Stimulated activated CD8-positive, alpha-beta memory T cell treated with anti-CD3 and anti-CD28 coated beads, Interleukin-2, amount 100 ng/mL, for 48 hours (primary cell): ENCODE data around the gene PDCD6IP.

Experiments
- DNase-seq, 2 donors: peaks; one replicate each; pipeline ENCODE4 v3.0.0-alpha.2; 2020; ENCODE audit warnings: low read depth in 2 of 2

PDCD6IP gene

DNA sequence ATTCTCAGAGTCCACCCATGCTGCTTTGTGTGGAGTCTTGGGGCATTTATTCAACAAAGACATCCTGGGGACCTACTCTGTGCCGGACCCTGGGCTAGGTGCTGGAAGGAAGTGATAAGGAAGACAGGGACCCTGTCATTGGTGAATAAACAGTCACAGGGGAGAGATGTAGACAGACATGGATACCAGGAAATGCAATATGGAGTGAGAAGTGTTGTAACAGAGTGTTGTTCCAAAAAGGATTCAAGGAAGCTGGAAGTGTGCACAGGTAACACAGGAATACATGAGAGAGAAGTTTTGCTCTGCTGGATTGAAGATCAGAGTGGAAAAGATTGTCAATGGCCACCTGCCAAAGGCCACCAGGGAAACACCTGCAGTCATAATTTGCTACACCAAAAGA, 89.0 kb downstream of the PDCD6IP start:
- DNase-seq = no peak

DNA sequence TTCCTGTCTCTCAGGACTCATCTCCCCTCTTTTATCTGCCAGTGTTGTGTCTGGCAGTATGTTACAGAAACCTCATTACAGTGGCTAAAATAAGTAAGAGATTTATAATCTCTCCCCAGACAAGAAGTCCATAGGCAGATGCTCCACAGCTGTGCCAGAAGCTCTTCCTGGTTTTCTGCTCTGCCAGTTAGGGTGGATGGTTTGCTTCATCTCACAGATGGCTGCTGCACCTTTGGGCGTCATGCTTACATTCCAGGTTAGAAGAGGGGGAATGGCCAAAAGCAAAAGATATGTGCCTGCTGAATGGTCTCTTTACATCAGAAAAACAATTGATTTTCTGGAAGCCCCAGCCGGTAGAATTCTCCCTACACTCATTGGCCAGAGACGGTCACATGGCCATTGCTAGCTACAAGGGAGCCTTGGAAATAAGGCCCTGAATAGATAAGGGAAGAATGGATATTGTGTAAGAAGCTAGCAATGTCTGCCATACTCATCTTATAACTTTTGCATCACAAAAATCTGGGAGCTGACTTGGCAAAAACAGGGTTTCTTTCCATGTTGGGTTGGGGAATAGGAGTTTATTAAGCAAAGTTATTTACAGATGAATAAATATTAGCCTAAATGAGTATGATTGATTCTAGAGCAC, 91.1 kb downstream of the PDCD6IP start:
- no peak for DNase-seq

DNA sequence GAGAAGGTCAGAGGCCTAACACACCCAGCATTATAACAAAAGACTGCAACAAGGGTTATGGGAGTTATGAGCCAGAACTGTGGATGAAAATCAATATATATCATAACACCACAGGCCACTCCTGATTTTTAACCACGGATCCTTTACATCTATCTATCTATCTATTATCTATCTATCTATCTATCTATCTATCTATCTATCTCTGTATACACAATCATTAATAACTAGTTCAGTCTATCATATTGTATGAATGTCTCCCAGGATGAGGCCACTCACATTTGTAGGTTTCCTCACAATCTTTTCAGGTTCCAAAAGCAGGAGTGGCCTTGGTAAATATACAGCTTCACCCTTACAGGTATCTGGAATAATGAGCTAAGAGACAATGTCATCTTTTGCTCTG, 94.2 kb downstream of the PDCD6IP start:
- DNase-seq = no peak

DNA sequence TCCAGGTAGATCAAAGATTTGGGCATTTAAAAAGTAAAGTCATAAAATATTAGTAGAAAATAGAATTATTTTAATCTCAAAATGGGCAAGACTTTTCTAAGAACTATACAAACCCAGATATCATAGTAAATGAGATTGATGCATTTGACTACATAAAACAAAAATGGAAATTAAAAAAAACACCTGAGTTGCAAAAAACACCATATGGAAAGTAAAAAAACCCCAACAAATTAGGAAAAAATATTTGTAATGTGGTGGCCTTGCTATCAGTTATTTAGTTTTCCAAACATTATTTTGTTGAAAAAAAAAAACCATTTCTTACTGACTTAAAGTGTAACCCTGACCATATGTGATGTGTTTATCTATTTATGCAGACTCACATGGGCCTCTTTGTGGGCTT, 97.2 kb downstream of the PDCD6IP start:
- no peak for DNase-seq

DNA sequence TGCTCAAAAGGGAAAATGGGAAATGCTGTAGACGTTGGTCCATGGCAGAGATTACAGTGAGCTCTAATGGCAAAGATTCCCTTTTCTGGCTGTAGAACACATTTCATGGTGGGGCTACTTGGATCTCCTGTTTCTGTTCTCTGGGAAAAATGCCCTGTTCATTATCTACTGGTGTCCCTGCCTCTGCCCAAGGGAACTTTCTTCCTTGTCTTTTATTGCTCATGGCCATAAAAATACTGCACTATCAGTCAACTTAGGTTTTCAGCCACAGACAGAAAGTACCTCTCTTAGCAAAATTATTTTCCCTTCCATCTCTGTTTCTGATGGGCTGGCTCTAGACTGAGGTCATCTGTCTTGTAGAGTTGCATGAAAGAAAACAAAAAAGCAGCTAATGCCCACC, 98.9 kb downstream of the PDCD6IP start:
- no peak for DNase-seq

DNA sequence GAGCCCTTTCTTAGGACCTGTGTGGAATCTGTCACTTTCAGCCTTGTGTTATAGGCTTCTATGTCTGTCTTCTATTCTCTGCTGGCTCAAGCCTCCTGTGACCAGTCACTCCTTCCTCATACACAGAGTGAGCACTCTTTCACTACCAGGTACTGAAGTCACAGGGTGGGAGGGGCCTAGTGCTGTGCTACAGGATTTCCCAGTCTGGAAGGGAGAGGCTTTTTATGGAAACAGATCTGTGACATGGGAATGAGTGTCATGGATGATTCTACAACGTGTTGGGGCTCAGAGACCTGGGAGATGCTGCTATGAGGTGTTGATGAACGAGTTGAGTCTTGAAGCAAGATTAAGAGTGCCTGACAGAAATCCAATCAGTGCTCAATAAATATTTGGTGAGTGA, 100.5 kb downstream of the PDCD6IP start:
- no peak for DNase-seq

DNA sequence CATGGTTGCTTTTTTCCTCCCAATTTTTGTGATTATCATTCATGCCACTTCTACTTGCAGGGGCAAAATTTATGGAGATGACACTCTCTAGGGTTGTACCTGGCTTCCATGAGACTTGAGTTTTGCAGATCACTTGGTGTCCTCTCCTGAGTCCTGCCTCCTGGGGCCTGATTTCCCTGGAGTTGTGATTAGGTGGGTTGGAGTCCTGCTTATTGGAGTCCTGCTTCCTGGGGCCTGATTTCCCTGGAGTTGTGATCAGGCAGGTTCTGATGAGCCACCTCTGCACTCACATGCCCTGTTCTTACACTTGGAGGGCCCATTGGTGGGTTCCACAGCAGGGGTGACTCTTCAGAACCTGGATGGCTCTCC, 102.0 kb downstream of the PDCD6IP start:
- DNase-seq = no peak

DNA sequence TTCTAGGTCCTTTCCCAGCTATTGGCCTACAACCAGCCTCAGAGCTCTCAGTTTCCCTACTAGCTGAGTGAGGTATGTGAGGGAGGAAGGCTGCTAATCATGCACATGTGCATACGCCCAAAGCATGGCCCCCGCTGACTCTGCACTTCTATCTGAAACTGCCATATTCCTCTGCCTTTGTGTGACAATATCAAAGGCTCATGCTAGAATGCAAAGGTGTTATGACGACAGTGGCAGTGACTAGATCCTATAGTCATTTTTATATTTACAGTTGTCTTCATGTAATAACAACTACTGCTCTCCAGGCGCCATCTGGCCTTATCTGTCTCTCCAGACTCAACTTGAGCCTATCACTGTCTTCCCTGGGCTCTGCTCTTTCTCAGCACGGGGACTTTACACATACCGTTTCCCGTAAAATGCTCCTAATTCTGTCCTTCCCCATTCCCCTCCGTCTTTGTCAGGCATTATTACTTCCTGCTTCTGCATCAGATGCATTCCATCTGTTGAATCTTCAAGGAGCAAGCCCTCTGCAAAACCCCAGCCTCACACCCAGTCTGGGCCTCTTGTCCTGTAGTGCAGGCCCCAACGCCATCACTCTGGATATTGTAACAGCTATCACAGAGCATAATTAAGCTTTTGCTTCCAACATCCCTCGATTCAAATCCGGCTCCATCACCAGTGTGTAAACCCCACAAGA, 102.5 kb downstream of the PDCD6IP start:
- no peak for DNase-seq

DNA sequence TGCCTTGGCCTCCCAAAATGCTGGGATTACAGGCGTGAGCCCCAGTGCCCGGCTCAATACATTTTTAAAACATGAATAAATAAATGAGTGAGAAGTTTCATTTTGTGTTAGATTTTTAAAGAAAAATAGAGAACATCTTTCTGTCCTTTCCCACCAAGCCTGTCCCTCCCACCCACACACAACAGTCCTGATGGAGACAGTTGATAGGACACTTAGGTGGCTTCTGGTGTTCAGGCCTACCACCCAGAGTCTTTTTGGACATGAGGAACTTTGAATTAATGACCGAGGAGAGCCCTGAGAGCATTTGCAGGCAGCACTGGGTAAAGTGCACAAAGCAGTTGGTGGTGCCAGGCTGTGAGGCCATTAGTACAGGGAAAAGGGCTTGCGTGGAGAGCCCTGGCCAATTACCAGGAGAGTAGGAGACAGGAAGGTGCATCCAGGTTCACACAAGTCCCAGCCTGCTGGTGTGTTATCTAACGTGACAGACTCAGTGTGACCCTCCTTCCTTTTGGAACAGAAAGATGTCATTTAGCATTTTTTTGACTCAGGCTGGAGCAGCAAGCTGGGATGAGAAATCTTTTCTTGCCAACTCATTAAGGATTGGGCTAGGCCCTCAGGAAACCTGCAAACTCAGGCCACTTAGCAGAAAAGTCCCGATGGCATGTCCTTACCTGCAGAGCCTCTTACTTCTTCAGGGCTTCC, 103.6 kb downstream of the PDCD6IP start:
- no peak for DNase-seq

DNA sequence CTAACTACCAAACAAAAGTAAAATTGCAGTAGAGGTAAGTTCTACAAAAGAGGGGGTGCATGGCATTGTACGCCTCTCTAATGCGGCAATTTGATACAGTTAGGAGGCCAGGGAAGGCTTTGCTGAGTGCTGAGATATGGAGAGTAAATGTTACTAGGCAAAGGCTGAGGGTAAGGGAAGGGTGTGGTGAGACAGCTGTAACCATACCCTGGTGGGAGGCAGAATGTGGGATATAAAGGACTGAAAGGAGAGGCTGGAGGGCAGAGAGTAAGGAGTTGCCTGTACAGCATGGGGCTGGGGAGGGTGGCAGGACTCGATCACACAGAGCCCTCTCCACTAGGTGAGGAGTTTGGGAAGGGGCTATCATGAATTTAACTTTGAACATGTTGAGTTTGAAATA, 106.3 kb downstream of the PDCD6IP start:
- DNase-seq = no peak

DNA sequence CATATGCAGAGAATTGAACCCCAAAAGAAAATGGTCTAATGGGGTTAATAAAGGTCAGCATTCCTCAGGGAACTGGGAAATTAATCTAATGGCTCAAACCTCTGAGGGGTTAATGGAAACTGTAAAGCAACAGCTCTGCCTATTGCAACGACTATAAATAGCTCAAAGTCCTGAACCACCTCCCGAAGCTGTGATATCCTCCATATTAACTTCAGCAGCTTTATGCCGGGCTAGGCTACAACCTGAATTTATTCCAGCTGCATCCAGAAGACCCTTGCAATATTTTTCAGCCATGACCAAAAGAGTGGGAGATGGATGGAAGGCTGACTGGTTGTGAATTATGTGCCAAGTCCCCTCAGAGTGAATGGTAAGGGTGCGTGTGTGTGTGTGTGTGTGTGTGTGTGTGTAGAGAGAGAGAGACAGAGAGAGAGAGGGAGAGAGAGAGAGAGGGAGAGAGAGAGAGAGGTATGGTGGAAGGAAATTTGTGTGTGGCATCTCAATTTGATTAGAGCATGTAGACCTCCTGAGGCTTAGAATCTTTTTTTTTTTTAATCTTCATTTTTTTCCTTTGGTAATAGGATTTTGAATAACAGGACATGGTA, 109.9 kb downstream of the PDCD6IP start:
- no peak for DNase-seq

DNA sequence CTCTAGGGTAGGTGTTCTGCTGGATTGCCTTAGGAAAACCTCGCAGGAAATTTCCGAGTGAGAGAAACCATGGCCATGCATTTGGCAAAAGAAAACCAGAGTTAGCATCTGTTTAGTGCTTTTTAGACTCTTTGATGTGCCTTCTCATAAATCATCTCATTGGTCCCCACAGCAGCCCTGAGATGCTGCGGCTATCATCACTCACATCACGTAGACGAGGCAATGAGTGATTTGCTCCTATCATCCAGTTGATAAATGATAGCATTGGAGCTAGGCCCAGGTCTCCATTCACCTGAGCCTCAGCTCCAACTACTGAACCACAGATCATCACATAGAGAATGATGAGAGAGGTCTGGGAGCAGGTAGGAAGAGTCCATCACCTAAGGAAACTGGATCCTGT, 111.1 kb downstream of the PDCD6IP start:
- no peak for DNase-seq

DNA sequence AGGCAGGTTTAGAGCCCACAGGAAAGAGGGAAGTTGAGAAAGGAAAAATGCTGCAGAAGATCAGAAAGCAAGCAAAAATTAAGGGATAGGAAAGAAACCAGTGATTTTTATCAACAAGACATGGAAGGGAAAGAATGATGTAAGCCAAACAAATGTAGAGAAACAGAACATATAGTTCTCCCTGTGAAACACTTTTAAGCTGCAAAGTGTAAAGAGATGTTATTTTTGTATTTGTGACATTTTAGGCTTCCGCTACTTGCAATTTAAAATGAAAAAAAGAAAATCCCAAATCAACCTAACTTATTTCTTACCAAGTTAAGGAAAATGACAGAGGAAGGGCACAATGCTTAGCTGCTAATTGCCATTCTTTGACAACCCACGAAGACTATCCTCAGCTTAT, 111.6 kb downstream of the PDCD6IP start:
- DNase-seq = no peak

DNA sequence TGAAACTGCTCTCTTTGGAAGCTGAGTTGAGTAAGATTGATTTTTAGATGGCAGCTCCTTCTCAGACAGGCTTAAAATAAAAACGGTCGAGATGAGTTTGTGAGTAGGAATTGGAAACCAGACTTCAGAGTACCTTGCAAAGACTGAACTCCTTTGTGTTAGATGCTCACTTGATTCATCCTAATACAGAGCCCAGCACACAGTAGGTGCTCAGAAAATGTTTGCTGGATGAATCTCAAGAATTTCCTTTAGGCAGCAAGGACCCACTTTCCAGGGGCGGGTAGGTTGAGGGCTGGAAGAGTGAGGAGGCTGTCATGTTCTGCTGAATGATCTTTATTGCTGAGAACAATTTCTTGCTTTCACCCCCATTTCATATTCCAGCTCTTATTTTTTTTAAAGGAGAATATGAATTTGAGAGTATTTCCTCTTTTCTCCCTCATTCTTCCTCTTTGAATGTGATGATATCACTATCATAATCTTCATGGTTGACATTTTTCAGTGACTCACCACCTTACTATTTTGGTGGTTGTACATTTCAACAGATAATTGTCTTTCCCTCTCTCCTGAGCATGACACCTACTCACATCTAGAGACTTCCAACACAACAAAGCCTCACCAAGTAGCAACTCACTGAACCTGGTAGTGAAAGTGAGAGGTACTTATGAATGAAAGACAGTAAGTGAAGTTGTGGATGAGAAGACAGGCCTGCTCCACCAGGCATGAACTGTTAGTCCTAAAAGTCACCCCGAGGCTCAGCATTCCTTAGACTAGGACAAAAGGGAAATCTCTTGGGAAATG, 113.3 kb downstream of the PDCD6IP start:
- DNase-seq = no peak

DNA sequence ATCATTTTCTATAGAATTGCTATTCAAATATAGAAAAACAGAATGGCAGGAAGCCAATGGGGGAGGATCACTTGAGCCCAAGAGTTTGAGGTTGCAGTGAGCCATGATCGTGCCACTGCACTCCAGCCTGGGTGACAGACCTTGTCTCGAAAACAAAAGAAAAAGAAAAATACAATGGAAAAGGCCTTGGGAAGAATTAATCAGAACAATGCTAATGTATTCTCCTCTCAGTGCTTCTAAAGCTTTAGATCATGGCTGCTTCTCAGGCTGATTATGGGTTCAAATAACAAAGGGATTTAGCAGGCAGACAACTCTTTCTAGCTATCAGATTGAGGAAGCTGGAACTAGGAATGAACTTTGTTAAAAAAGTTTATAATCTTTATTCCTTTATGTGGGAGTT, 115.8 kb downstream of the PDCD6IP start:
- no peak for DNase-seq

DNA sequence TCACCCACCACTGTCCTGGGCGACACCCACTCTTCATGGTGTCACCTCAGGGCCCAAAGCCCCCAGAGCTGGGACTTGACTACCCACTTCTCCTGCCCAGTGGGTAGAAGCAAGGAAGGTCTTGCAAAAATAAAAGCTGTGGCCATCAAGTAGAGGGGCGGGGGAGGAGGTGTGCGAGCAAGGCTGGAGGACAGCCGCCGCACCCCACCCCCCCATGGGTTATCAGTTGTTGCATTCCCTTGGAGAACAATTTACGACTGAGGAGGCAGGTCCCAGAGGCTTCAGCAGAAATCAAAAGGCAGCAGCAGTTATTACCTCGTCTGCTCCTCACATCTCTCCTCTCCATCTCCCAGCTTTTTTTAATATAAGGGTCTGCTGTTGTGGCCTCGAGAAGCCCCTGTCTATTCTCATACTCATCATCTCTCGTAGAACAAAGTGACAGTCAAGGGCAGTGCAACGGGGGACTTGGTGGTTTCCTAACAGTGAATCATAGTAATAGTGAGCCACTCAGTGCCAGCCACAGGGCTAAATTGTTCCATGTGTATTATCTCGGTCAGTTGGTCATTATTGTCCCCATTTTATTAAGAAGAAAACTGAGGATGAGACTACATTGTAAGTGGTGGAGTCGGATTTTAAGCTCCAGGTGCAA, 116.4 kb downstream of the PDCD6IP start:
- no peak for DNase-seq

DNA sequence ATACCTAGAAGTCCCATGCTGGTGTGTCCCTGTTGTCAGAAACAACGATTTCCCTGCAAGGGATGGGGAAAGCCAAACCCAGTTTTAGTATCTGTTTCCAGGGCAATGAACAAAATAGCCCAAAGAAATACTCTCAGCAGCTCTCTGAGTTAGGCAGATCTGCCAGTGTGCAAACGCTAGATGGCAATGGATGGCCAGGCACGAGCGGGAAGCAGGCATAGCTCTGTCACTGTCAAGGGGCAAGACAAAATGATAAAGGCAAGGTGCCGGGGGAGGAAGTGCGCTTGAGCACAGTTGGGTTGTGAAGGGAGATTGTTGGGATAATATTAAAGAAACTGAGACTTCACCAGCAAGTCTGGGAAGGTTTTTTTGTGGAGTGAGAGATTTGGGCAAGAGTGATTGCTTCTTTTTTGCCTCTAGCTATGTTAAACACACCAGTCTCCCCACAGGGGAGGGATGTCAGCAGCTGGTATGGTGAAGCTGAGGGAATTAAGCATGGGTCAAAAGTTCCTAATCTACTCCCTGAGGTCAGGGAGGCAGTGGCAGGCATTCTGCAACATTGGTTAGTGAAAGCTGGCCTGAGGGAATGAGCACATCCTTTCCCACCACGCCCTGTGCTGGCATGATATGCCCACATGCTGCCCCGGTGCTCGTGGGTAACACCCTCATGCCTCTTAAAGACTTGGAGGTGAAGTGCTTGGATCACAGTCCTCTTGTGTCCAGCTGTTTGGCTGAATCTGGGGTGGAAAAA, 117.5 kb downstream of the PDCD6IP start:
- DNase-seq = no peak

DNA sequence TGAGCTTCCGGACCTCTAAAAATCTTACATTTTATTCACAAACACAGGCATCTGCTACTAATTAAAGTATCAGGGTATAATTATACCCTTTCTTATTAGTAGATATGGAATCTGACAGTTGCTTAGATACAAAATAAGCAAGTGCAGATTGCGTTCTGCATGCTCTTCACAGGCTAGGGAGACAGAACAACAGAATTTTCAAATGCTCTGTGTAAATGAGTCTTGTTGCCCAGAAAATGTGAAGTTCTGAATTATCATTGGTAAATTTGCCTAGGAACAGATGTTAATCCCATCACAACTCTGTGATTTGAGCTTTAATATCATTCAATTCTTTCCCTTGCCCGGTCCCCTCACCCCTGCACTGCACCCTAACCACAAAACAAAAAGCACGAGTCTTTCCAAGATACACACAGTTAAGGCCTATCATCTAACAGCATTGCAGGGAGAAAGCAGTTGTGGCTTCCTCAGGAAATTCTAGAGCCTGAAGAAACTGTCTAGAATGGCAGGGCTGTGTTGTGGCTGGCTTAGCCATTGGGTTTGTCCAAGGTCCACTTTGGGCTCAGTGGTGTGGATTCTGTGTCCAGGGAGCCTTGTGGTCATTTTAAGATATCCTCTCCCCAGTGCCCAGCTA, 119.8 kb downstream of the PDCD6IP start:
- DNase-seq = no peak
